ENCODE measurements around the gene MED10.

- TF ChIP-seq EZH2 (IDR thresholded peaks at IDR 0.05; ENCODE audit: low read depth): no peak
- TF ChIP-seq, protein P1, sequence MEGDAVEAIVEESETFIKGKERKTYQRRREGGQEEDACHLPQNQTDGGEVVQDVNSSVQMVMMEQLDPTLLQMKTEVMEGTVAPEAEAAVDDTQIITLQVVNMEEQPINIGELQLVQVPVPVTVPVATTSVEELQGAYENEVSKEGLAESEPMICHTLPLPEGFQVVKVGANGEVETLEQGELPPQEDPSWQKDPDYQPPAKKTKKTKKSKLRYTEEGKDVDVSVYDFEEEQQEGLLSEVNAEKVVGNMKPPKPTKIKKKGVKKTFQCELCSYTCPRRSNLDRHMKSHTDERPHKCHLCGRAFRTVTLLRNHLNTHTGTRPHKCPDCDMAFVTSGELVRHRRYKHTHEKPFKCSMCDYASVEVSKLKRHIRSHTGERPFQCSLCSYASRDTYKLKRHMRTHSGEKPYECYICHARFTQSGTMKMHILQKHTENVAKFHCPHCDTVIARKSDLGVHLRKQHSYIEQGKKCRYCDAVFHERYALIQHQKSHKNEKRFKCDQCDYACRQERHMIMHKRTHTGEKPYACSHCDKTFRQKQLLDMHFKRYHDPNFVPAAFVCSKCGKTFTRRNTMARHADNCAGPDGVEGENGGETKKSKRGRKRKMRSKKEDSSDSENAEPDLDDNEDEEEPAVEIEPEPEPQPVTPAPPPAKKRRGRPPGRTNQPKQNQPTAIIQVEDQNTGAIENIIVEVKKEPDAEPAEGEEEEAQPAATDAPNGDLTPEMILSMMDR (conservative IDR thresholded peaks at IDR 0.05): no peak
Measured at GRCh38 chr5:6365142-6365976, 13.0 kb downstream of the MED10 start.

All from PC-9 (cell line).